Femur (tissue), 1 donor: ENCODE data around the gene MDH2.
"Not testable (repeated sequence)": the region's sequence is repeated elsewhere in the genome, so short reads cannot be mapped to it uniquely, and the experiment has no call there.

Experiments
- DNase-seq: peaks from one replicate; pipeline ENCODE4 v3.0.0-alpha.2; 2017

The MDH2 gene

DNA sequence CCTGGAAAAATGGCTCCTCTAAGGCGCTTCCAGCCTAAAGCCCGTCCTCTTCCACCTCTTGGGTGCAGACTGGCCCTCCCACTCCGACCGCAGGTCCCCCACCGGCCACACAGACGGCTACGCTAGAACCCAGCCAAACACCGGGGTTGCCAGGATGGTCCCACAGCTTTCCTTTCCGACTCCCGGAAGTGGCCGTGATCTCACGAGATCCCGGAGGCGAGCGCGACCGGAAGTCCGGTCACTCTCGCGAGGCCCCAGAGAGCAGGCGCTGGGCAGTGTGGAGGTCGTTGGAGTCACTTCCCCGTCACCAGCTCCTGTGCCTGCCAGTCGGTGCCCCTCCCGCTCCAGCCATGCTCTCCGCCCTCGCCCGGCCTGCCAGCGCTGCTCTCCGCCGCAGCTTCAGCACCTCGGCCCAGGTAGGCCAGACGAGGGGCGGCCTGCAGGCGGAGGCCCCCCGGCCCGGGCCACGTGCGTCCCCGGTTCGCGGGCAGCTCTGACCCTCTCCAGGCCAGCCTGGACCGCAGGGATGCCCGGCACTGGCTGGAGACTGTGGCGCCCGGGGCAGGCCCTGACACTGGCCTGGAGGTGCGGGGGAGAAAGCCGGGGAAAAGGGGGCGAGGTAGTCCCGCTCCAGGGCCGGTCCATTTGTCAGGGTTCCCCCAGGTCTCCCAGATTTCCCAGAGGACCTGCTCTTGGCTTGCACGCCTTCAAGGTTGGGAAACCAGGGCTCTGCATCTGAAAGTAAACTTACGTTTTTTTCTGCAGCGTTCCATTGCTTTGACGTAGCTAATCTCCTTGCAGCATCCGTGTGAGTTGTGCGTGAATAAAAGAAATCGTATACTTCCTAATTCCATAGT is at the start of gene MDH2, which contains the start of gene STYXL1:
MDH2 (plus strand) TSS at position 296 of the 857 bp plus-strand sequence; CDS start at position 351, 55 bp downstream.
STYXL1 (minus strand) TSS at position 190 of the 857 bp plus-strand sequence. CDS start 17,477 bp downstream, outside the sequence.
- DNase-seq: peak; percentile 97

GRCh38 chr7:76000566-76000965 is 47.3 kb upstream of the MDH2 start:
- DNase-seq: no peak

GRCh38 chr7:76002139-76002538 is 45.8 kb upstream of the MDH2 start:
- DNase-seq: no peak

DNA sequence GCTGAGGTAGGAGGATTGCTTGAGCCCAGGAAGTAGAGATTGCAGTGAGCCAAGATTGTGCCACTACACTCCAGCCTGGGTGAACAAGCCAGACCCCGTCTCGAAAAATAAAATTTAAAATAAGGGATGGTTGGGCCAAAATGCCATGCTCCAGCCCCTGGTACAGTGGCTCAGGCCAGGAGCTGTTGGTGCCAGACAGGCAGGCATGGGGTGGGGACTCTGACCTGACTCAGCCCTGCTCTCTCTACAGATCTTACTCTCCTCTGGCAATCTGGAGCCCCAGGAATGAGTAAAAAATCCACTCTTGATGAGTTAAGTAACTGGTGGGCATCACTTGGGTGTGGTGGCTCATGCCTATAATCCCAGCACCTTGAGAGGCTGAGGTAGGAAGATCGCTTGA is 45.1 kb upstream of the MDH2 start:
- no peak for DNase-seq

- DNase-seq: no peak
These were observed 44.6 kb upstream of the MDH2 start for GRCh38 chr7:76003351-76003750.

DNA sequence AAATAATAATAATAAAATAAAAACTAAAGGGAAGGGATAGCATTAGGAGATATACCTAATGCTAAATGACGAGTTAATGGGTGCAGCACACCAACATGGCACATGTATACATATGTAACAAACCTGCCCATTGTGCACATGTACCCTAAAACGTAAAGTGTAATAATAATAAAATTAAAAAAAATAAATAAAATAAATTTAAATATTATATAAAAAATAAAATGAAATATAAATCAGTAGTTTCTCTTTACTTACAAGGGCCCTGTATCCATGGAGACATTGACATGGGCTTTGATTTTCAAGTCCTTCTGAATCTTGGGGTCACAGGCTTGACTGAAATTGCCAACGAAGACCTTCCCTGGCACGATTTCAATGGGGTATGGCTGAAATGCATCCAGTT is 42.9 kb upstream of the MDH2 start:
- not testable (repeated sequence) for DNase-seq

DNA sequence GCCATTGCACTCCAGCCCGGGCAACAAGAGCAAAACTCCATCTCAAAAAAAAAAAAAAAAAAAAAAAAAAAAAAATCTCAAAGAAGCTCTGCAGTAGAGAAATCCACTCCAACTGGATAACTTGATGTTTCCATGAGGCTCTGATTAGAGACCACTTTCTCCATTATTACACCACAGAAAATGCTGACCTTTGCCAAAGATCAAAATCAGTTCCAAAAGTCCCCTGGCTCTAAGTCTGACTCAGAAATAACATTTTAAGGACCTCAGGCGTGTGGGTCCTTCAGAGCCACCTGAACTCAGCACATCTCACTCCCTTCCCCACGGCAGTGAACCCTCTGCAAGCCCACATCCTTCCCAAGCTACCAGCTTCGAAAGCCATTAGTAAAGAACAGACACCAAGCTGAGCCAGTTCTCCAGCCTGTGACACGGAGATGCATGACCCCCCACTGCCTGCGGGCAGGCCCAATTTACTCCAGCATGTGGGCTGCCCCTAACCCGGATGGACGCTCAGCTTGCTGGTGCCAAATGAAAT is 39.7 kb upstream of the MDH2 start:
- DNase-seq: no peak

DNA sequence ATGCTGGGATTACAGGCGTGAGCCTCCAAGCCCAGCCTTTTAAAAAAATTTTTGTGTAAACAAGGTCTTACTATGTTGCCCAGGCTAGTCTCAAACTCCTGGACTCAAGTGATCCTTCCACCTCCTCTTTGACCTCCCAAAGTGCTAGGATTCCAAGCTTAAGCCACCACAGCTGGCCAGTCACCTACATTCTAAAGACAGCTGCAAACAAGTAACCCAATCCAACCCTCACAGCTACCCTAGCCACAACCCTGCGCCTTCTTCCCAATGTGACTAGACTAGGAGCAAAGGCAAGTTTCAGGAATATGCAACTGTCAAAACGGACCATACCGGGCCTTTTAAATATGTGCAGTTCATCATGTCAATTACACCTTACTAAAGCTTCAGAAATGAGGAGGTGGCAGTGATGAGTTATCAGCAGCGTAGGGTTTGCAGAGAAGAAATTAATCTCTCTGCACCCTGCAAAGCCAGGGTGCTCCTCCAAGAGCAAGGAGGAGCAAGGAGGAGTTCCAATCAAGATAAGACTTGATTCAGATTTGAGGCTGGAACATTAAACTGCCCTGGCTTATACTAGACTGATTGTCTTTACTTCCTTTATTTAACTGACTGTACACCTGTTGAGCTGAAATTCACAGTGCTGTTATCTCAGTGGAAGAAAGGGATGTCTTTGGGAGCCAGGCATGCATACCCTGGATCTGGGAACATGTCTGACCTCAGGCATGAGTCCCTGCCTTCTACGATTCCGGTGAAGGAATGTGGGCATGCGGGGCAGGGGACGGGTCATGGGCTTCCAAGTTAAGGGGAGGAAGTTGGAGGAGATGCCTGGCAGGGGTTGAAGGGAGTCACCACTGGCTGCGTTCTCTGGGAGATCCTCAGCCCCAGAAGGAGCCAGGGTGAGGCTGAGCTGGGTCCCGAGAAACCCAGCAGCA is 38.0 kb upstream of the MDH2 start:
- no peak for DNase-seq

DNA sequence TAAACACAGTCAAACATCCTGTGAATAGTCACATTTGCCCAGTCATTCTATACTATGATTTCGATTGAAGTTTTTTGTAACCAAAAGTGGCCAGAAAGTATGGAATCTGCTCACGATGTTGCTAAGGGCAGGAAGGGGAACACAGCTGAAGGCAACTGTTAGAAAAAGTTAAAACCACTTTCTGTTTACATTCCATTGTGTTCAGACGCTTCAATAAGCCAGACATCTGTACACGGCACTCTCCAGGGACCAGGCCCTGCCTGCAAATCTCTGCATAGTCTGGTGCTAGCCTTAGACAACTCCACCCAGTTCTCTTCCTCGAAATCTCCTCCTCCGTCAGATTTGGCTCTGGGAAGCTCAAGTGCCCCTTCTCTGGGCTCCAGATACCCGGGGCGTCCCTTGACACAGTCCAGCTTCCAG is 36.5 kb upstream of the MDH2 start:
- DNase-seq: peak; percentile 82

GRCh38 chr7:76016191-76016947 is 31.5 kb upstream of the MDH2 start:
- no peak for DNase-seq

DNA sequence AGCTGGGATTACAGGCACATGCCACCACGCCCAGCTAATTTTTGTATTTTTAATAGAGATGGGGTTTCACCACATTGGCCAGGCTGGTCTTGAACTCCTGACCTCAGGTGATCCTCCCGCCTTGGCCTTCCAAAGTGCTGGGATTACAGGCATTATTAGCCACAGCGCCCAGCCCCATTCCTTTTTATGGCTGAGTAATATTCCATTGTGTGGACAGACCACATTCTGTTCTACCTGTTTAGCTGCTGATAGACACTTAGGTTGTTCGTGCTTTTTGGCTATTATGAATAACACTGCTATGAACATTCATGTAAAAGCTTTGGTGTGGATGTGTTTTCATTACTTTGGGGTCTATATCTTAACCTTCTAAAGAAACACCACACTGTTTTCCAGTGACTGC is 29.4 kb upstream of the MDH2 start:
- not testable (repeated sequence) for DNase-seq

DNA sequence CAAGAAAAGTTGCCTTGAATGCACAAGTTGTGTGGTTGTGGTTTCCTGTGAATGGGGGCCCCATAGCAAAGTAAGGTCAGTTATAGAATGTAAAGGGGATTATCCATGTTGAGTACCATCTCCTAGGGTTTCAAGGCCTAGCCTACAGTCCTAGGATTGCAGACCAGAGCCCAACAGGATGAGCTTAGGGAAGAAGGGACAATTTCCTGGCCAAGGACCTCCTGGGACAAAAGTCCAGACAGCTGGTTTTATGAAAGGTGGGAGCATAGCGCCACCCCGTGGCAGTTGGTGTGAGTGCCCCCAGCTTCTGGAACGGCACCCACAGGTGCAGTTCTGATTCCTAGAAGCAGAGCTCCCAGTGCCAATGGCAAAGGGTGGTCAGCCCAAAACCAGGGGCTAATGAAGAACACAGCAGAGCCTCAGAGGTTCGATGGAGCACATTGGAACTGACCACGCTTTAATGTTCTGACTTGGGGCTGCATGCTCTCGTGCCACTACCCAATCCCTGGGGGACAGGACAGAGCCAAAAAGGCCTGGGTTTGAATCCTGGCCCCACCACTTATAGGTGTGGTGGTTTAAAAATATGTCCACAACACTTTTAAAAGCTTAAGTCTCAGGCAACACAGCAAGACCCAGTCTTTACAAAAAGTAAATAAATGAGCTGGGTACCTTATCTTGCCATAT is 27.7 kb upstream of the MDH2 start:
- peak; percentile 79 for DNase-seq

- no peak for DNase-seq
These were observed 25.7 kb upstream of the MDH2 start for GRCh38 chr7:76022026-76022780.

GRCh38 chr7:76023002-76023401 is 24.9 kb upstream of the MDH2 start:
- DNase-seq: peak; percentile 25

DNA sequence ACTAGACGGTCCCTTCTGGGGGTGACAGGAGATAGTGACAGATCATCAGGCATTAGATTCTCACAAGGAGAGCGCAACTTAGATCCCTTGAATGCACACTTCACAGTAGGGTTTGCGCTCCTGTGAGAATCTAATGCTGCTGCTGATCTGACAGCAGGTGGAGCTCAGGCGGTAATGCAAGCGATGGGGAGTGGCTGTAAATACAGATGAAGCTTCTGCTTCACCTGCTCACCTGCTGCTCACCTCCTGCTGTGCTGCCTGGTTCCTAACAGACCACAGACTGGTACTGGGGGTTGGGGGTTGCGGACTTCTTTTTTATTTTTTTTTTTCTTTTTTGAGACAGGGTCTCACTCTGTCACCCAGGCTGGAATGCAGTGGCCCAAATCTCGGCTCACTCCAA is 18.2 kb upstream of the MDH2 start:
- DNase-seq: not testable (repeated sequence)

GRCh38 chr7:76031964-76032363 is 15.9 kb upstream of the MDH2 start:
- no peak for DNase-seq

GRCh38 chr7:76037310-76037709 is 10.6 kb upstream of the MDH2 start:
- no peak for DNase-seq

DNA sequence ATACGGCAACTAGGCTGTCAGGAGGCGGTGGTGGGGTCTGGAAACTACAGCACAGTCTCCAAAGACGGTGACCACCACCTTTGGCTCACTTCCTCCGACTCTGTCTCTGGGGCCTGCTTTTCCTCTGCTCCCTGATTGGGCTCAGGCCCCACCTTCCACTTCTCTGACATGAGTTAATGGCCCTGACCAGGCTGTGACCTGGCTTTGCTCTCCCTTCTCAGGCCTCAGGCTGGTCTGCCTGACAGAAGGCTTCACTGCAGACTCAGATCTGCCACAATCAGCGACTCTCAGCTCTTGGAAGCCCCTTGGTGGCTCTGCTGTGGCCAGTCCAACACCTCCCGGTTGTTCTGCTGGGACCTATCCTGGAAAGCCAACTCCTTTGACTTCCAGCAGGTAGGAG is 7.8 kb upstream of the MDH2 start:
- DNase-seq: no peak

DNA sequence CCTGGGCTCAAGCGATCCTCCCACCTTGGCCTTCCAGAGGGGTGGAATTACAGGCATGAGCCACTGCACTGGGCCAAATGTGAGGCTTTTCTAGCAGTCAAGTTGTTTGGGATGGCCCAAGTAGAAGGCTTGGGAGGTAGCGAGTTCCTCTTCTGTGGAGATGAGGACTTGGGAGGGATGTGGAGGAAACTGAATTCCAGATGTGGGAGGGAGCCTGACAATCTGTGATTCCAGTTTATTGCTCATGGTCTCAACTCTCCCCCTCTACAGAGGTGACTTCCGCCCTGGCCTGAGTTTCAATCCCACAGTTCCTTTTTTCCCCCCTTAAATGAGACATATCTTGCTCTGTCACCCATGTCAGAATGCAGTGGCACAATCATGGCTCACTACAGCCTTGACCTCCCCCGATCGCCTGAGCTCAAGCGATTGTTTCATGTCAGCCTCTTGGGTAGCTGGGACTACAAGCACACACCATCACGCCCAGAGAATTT is 3.5 kb upstream of the MDH2 start:
- no peak for DNase-seq

- DNase-seq: peak; percentile 27
These were observed 548 bp upstream of the MDH2 start for GRCh38 chr7:76047305-76047810.

GRCh38 chr7:76048668-76048988 is 722 bp downstream of the MDH2 start:
- DNase-seq: peak; percentile 28
